Mammary epithelial cell (primary cell): ENCODE results near the gene TPST1.

Experiments
- CTCF ChIP-seq, 2 donors: IDR thresholded peaks in 1 of 2; conservative IDR thresholded peaks in 1 of 2; 2 replicates each; pipeline ENCODE4 v1.5.1; 2011 to 2012; ENCODE audit warnings: inconsistent platforms in 2 of 2, low read length in 2 of 2, mild to moderate bottlenecking in 2 of 2, control low read depth in 1 of 2, low read depth in 1 of 2; ENCODE audit not compliant: insufficient read depth in 1 of 2; ENCODE audit errors: extremely low read depth in 1 of 2
- EZH2 ChIP-seq: IDR thresholded peaks from 2 replicates; pipeline ENCODE4 v1.6.1; 2012; ENCODE audit warnings: low read length, inconsistent platforms, borderline replicate concordance

DNA sequence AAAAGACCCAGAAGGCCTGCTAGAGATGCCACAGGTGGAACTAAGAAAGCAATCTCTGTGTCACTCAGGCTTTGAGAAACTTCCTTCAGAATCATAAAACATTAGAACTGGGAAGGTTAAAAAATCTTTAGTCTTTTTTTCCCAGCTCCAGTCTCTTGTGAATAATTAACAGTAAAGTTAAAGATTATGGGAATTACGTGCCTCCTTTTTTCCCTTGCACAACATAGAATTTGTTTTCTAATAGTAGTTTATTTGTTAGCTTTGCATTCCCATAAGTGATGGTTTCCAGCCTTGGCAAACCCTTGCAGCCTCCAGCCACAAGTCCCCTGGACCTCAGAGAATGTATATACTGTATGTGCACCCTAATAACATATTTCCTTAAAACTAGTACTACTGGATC is 128.3 kb downstream of the TPST1 start:
- no peak for TF ChIP-seq CTCF (conservative IDR thresholded peaks at IDR 0.05 in 1 of 2, IDR thresholded peaks at IDR 0.05 in 1 of 2; ENCODE audit: extremely low read depth in 1 of 2, insufficient read depth in 1 of 2, low read depth in 1 of 2, low read length in 2 of 2)
- TF ChIP-seq EZH2 = no peak
